GM18499 (cell line): ENCODE data around the gene CDH4.

Experiments
- ATAC-seq: cut with Tn5 transposase; IDR thresholded peaks from one replicate; pipeline ENCODE4 v1.9.1; 2021; ENCODE audit warnings: moderate number of reproducible peaks; ENCODE audit not compliant: insufficient read depth, unreplicated experiment

Gene CDH4

DNA sequence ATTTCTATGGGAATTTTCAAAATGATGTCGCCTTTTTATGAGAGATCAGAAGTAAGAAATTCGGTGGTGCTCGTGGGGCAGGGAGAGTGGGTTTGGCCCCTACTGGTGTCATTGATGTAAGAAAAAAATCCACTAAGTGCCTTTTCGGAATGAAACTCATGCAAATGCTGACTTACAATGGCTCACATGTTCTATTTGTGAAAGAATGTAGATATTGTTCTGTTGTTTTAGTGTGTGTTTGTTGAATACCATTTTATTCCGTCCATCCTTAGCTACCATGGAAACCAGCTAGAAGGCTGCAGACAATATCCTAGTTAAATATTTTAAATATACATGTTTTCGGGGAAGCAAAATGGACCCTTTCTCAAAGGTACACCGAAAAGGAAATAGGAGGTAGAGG lies 508.7 kb downstream of the CDH4 start:
- no peak for ATAC-seq

DNA sequence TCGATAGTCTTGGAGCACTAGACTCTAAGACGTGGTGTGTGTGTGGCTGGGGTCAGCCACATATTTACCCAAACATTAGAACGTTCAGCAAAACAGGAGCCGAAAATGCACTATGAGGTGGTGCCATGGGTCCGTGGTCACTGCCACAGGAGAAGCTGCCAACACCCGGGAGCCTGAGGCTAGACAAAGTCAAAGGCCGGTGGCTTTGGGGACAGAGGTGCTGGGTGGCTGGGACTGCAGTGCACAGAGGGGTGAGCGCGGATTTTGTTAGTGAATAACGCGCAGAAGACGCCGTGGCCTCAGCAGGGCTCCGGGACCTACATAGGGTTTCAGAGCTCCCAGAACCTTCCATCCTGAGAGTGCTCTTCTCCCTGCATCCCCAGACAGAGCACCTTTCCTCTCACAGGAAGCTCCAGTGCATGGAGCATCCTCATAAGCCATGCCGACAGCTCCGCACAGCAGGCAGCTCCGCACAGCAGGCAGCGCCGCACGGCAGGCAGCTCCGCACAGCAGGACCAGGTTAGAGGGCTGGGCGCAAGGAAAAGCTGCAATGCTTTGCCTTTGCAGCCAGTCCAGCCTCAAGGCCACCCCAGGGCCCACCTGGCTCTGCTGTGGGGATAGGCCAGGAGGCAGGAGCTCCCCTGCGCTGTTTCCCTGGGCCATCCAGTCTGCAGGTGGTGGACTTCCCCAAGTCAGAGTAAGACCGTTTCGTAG lies 509.5 kb downstream of the CDH4 start:
- ATAC-seq: no peak

DNA sequence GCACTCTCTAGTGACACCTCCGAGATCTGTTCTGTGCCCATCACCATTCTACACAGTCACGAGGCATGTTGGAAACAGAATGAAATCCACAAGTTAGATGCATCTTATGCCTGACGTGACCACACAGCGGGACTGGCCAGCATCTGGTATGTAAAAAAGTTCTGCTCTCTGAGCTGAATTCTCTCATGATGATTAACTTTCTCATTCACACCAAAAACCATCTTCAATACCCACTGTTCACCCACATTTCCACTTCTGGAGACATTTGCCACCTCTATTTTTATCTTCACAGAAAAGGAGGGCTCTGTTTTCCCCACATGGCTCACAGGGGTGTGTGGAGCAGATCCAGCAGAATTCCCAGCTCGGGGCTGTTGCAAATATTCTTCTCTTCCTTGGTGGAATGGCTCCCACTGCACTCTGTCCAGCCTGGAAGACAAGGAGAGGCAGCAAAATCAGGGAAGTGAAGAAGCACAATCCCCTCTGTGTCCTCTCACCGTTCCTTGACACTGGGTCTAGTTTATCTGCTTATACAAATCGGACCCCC lies 510.2 kb downstream of the CDH4 start:
- ATAC-seq: no peak

DNA sequence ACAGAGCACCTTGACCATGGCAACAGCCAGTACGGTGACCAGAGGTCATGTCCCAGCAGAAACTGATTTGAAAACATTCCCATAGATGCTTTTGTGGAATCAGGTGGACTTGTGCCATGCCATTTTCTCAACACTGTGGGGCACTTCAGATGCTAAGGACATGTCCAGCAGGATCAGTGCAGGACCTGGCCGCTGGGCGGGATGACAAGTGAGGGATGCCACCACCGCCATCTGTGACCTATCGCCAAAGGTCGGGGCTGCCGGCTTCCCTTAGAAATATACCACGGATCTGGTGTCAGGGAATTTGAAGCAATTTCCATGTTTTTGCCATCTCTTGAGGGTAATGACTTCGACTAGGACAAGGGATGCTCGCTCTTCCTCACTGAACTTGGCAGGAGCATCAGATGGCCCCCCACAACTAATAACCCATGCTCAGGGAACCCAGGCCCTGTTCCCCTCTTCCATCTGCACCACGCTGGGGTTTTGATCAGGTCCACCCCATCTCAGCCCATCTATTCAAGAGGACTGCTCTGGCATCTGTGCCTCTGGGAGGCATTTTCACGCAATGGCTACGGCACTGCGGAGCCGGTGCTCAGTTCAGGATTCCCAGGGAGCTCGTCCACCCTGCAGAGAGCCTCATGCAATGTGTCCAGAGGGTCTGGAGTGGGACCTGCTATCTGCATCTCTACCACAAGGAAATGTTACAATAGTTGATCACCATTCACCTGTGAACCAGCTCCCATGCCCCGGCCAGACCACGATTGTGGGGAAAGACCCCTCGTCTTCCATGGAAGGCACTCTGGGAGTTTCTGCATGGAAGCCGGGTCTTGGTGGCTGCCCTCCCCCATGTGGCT lies 511.1 kb downstream of the CDH4 start:
- no peak for ATAC-seq

DNA sequence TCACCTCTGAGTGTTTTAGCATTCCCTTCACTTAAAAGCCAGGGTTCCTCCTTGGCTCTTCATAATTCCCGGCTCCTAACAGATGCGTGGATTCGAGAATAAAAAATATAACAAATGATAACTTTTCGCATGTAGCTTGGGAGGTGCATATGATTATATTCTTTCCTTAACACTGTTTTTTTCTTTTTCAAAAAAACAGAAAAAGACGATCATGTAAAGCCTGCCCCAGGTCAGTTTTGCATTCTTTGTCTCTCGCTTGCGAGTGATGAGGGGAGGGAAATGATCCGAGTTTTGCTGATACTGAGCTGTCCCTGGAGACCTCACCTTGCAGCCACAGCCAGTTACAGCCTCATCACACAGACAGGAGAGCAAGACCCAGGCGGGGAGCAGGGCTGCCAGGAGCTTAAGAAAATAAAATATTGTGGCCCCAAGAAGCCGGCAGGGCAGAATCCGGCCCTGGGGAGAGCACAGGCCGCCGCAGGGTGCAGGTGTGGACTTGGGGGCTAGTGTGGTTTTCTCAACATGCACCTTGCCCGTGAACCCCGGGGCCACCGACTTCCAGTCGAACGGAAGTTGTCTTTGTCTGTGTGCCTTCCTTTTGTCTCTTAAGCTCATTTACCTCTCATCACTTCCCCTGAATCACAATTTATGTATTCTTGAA lies 511.8 kb downstream of the CDH4 start:
- no peak for ATAC-seq

DNA sequence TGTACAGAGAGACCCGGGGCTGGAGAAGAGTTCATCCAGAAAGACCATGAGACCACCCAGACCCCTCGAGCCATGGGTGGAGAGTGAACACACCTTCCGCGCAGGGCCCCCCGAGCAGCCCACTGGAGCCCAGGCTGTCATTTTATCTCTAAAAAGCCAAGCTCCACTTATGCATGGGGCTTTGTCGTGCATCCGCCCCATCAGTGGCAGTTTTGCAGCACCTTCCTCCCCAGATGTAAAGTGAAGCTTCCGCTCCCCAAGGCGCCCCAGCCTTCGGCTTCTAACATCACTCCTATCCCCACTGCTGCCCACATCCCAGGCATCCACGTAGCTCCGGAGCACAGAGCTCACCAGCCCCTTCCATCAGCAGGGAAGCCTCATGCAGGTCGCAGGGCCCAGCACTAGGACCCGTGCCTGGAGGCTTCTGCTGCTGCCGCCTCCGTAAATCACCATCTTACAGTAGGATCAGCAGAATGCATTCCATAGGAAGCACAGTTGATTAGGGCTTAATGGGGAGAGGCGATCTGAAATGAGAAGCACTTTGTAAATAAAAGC lies 512.5 kb downstream of the CDH4 start:
- no peak for ATAC-seq

DNA sequence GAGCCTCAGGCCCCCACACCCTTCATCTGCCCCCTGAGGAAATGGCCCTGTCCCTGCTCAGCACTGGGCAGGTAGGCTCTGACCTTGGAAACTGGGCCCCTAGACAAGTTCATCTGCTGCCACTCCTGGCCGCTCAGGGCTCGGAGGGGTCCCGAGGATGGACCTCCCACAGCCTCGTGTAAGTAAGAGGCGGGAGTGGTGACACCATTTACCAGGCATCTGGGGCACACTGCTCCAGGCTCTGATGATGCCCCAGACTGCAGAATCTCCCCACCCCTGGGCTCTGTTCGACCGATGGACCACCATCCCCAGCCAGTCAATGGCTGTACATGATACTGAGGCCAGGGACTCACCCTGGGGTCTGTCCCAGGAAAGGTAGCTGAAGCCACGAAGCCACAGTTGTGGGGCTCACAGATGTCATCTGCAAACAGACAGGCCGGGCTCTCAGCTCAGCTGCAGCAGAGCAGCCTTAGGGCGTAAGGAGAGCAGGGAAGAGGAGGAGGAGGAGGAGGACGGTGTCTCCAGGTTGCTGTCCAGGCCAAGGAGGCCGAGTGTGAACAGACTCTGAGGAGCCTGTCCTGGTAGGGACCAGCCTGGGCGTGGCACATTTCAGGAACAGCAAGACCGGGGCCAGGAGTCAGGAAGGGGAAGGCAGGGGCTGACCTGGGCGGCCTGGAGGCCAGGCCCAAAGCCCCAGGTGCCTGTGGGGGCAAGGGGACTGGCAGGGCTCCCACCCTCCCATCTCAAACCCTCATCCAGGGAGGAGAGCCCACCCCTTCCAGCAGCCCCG lies 513.2 kb downstream of the CDH4 start:
- no peak for ATAC-seq

DNA sequence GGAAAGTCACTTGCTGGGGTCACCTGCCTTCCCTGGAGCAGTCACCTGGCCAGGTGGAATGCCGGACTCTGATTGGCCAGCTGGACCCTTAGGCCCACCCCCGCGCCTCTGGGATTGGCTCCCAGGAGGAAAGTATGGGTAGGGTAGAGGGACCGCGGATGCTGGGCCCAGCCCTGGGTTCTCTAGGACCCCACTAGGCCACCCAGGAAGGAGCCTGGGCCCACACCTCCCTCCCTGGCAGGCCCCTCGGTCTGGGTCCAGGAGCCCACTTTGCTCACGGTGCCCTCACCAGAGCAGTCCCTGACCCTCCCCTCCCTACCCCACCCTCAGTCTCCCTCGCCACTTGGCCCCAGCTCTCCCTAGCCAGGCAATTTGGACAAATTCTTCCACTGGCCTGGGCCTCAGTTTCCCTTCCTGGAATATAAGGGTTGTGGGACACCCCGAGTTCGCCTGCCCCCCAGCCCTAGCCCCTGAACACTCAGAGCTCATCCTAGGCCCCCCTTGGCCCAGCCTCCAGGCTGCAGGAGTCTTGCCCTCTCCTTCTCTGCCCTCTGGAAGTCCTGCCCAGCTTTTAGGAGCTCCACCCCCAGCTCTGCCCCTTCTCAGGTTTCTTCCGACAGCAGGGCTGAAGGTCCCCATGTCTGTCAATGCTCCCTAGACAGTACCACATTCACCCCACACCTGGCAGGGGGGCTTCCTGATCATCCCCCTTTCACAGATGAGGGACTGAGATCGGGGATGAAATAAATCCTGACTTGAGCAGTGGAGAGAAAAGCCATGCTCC lies 514.0 kb downstream of the CDH4 start:
- no peak for ATAC-seq

DNA sequence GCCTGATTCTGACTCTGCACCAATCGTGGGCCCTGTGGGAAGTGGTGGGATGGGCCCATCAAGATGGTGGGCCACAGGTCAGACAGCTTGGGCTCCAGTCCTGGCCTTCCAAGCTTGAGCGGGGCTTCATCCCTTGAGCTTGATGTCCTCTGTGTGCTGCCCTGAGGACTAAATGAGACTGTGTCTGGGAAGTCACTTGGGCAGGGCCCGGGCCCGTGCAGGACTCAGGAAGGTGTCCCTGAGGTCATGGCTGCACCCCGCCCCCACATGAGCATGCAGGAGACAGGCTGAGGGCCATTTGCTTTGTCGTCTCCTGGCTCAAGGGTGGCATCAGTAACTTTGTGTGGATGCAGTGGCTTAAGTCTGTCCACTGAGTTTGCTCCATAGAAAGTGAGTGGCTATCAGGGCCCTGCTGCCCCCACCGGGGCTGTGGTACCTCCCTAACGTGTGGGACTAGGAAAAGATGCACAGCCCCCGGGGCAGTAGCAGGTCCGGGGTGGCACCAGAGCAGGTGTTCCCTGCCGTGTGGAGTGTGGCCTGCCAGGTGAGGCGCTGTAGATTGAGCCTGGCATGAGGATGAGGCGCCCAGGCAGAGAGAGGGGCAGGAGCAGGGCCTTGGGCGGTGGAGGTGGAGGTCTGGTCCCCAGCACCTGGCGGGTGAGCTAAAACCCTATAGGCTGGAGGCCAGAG lies 515.0 kb downstream of the CDH4 start:
- no peak for ATAC-seq

DNA sequence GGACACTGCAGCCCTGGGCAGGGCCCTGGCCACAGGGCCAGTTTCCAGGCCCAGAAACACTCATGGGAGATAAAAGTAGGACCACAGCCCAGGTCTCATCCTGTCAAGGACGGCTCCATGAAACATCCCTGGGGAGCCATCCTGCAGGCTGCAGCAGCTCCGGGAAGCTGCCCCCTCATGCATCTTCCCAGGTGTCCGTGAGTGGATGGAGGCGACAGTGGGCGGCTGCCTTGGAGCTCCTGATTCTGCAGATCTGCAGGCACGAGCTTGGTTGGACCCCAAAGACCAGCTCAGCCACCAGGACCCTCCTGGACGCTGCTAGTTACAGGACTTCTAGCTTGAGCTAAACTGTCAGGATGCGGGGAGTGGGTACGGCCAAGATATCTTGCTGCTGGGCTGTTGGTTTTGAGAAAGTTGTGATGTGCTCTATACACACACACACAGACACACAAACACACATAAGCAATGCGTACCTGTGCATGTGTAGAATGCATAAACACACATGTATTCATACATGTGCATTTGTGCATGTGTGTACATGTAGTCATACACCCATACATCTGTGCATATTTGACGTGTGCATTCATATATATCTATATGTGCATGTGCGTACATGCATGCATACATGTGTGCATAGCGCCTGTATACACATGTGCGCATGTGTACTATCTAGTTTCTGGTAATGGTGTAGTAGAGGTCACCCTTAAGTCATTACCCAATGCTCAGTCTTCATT lies 515.9 kb downstream of the CDH4 start:
- ATAC-seq: no peak

DNA sequence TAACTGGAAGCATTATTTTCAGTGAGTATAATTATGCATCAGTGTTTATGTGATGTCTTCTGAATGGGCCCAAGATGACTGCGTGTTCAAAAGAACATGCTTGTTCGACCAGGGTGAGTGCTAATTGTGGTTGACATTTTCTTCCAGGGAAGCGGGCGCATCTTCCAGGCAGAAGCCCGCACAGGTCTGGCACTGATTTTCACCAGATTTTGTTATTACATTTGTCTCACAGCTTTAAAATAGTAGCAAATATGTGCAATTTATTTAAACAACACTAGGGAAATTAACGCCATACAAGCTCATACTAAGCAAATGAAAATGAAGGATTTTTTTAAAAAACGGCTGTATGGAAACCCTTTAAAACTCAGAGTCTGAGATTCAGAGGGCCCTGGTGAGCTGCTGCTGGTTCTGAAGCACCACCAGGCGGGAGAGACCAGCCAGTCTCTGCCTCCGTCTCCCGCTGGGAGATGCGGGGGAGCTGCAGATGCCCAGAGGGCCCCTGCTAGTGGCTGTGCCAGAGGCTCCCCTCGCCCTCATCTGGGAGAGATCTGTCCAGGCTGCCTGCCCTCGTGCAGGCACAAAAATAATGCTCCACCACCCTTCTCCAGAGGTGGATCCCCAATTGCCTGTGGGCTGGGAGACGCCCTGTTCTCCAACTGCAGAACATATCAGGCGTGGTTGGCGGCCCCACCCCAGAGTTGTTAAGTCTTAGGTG lies 516.7 kb downstream of the CDH4 start:
- ATAC-seq: no peak

DNA sequence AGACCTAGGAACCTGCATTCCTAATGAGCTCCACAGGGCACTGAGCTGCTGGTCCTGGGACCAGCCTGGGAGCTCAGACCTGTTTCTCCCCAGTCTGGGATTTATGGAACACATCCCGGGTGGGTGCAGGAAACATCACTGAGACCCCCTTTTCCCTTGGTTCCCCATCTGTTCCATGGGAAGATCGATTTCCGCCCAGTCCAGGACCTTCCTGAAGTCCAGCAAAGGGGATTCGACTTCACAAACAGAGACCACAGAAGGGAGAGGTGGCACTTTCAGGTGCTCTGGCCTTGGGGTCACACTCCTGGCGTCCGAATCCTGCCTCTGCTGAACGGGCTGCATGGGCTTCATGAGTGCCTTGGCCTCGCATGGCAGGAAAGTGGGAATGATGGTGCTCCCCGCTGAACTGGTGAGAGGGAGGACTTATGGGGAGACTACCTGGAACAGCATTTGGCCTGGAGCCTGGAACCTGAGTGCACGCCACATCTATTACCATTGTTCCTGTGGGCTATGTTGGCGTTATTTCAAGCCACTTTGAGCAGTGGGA lies 517.3 kb downstream of the CDH4 start:
- ATAC-seq: no peak

DNA sequence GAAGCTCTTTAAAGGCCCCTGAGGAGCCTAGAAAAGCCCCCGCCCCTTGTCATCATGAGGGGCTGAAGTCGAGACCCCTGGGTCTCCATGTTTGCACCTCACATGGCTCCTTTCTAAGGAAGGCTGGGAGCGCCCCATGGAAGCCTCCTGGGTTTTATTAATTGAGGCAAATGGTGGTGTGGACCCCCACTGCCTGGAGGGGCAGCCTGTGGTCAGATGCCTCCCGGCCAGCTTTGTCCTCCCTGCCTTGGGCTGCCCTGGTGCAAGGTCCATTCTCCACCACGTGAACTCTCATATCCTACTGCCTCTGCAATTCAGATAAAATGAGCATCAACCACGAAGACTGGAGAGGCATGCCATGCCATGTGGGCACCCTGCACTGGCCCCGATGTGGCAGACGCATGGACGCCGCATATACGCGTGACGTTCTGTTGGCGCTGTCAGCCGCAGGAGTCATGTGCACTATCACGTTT lies 518.1 kb downstream of the CDH4 start:
- ATAC-seq: no peak

DNA sequence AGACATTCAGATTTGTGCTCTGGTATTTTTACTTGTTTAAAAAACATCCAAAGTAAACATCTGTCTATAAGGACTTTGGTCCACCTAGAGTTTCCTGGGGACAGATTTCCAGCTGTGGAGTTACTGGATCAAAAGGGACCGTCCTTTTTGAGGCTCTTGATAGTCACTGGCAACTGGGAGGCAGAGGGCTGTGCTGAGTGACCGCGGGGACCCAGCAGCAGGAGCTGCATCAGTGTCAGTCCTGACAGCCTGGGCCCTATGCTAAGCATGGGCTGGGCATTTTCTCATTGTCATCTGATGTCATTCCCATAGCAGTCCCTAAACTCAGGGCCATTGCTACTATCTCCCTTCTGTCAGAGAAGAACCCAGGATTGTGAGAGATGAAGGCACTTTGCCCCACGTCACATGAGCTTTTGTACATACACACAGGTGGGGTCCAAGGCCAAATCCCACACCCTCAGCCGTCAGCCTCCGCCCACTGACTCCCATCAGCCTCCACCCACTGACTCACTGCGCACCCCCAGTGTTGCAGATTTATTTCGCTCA lies 519.8 kb downstream of the CDH4 start:
- no peak for ATAC-seq

DNA sequence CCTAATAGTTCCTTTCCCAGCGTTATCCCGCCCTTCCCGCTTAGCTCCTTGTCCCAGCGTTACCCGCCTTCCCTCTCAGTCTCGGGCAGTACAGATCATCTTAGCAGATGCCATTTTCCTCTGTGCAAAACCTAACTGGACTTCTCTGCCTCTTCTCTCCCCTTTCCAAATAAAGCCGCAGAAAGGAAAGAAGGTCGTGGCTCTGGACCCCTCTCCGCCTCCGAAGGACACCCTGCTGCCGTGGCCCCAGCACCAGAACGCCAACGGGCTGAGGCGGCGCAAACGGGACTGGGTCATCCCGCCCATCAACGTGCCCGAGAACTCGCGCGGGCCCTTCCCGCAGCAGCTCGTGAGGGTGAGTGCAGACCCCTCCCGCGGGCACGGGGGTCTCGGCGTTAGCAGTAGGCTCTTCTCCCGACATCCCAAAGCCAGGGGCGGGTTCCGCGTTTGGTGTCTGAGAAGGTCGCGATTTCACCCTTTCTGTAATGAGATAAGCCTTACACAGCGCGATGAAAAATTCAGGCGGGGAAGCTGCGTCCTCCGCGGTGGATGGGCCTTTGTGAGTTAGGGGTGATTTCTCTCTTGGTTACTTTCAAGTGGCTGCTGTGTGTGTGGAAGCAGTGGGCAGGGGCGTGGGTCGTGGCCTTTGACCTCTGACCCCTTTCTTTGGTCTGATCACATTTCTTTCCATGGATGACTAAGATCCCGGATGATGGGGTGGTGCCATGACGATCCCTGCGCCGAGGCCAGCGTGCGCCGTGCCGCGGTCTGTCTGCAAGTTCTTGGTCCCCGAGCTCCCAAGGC lies 521.0 kb downstream of the CDH4 start:
- ATAC-seq: no peak
